B cell (primary cell): ENCODE results near the gene GRID1. TPM values are rescaled to one million over a fixed set of nuclear protein-coding genes. Genes with fewer than 3 reads are reported as not detected.

Experiments used
- ATAC-seq: fragments of 200-7000 bp; cut with Tn5 transposase; one replicate; pipeline ENCODE4 v1.10.0; 2021; ENCODE audit warnings: low read depth, mild to moderate bottlenecking, moderate number of reproducible peaks, moderate library complexity
- CTCF ChIA-PET: fragments of 350-600 bp; sonication (Branson Sonifier 250); formaldehyde crosslinking; loops from one replicate; lab custom pipeline; 2021; ENCODE audit warnings: antibody characterized with exemption, inconsistent platforms; lab: Charles Lee
- POLR2A ChIA-PET: fragments of 350-600 bp; sonication (Branson Sonifier 250); formaldehyde crosslinking; loops from one replicate; lab custom pipeline; 2021; ENCODE audit warnings: antibody characterized with exemption; lab: Charles Lee
- DNase-seq: peaks from one replicate; pipeline ENCODE4 v3.0.0; 2013
- H2AFZ ChIP-seq: 2 replicates; pipeline ENCODE4 v1.6.1; 2012; ENCODE audit warnings: mild to moderate bottlenecking, low read depth, low read length; ENCODE audit not compliant: insufficient read depth, poor library complexity, severe bottlenecking
- H3K27ac ChIP-seq, 2 donors: 1 replicate in 1 of 2; 2 replicates in 1 of 2; pipeline ENCODE4 v1.5.1; 2012 to 2013; ENCODE audit warnings: low read length in 2 of 2, mild to moderate bottlenecking in 2 of 2, moderate library complexity in 1 of 2
- H3K27me3 ChIP-seq, 4 experiments: fragments of 200-600 bp in 1 of 4; sonication (generic) in 1 of 4; replicated peaks in 1 of 4; 1 replicate in 2 of 4; 2 replicates in 2 of 4; pipeline versions ENCODE4 v1.6.1 to v1.7.0; 2013 to 2016; ENCODE audit warnings: low read length in 3 of 4, mild to moderate bottlenecking in 2 of 4, mixed read lengths in 1 of 4, moderate library complexity in 1 of 4; ENCODE audit not compliant: insufficient read depth in 4 of 4, control insufficient read depth in 3 of 4; ENCODE audit errors: control extremely low read depth in 1 of 4
- H3K36me3 ChIP-seq, 2 experiments: replicated peaks in 1 of 2; 1 replicate in 1 of 2; 2 replicates in 1 of 2; pipeline versions ENCODE4 v1.6.1 to v1.7.1; 2013; ENCODE audit warnings: low read length in 1 of 2; ENCODE audit not compliant: insufficient read depth in 2 of 2, control insufficient read depth in 1 of 2; ENCODE audit errors: control extremely low read depth in 1 of 2, extremely low read depth in 1 of 2
- H3K4me1 ChIP-seq, 2 donors: fragments of 200-600 bp in 1 of 2; sonication (generic) in 1 of 2; 1 replicate in 1 of 2; 2 replicates in 1 of 2; pipeline versions ENCODE4 v1.5.1 to v1.6.1; 2013 to 2017; ENCODE audit warnings: low read length in 2 of 2; ENCODE audit not compliant: control insufficient read depth in 2 of 2, insufficient read depth in 2 of 2
- H3K4me2 ChIP-seq: replicated peaks from 2 replicates; pipeline ENCODE3; 2012; ENCODE audit warnings: mild to moderate bottlenecking, low read depth, low read length; ENCODE audit not compliant: poor library complexity, severe bottlenecking
- H3K4me3 ChIP-seq, 5 experiments: fragments of 200-600 bp in 1 of 5; sonication (generic) in 1 of 5; 1 replicate in 3 of 5; 2 replicates in 2 of 5; pipeline versions ENCODE4 v1.5.1 to v1.7.0; 2011 to 2016; ENCODE audit warnings: low read length in 4 of 5, mild to moderate bottlenecking in 4 of 5, low read depth in 2 of 5, control low read depth in 1 of 5, moderate library complexity in 1 of 5; ENCODE audit not compliant: insufficient read depth in 1 of 5; ENCODE audit errors: control extremely low read depth in 1 of 5, extremely low read depth in 1 of 5
- H3K79me2 ChIP-seq: fragments of 200-600 bp; sonication (generic); one replicate; pipeline ENCODE4 v1.6.0; 2016; ENCODE audit warnings: low read length; ENCODE audit not compliant: control insufficient read depth, insufficient read depth
- H3K9ac ChIP-seq: fragments of 200-600 bp; sonication (generic); 2 replicates; pipeline ENCODE4 v1.6.1; 2017; ENCODE audit warnings: mild to moderate bottlenecking, low read length, moderate library complexity
- H3K9me3 ChIP-seq, 3 donors: one replicate each; pipeline versions ENCODE4 v1.6.1 to v1.7.1; 2013; ENCODE audit warnings: low read length in 2 of 3; ENCODE audit not compliant: control insufficient read depth in 2 of 3, insufficient read depth in 1 of 3; ENCODE audit errors: control extremely low read depth in 1 of 3
- H4K20me1 ChIP-seq: 2 replicates; pipeline ENCODE4 v1.6.0; 2012; ENCODE audit warnings: mild to moderate bottlenecking, low read length; ENCODE audit not compliant: insufficient read depth, control insufficient read depth, poor library complexity, severe bottlenecking
- H3K27ac Mint-ChIP-seq: one replicate; pipeline ENCODE4 v1.8.0; 2021; ENCODE audit warnings: mixed read lengths
- H3K27me3 Mint-ChIP-seq: one replicate; pipeline ENCODE4 v1.8.0; 2021; ENCODE audit warnings: mixed read lengths
- H3K4me1 Mint-ChIP-seq: one replicate; pipeline ENCODE4 v1.8.0; 2021; ENCODE audit warnings: mixed read lengths
- H3K4me3 Mint-ChIP-seq: one replicate; pipeline ENCODE4 v1.8.0; 2021; ENCODE audit warnings: mixed read lengths
- H3K9me3 Mint-ChIP-seq: one replicate; pipeline ENCODE4 v1.8.0; 2022; ENCODE audit warnings: mixed read lengths; ENCODE audit not compliant: insufficient read depth
- CTCF ChIP-seq: fragments of 200-600 bp; IDR thresholded peaks from one replicate; pipeline ENCODE4 v1.8.0; 2022; ENCODE audit warnings: antibody characterized with exemption, mild to moderate bottlenecking
- EZH2 ChIP-seq: IDR thresholded peaks from 2 replicates; pipeline ENCODE4 v1.6.1; 2012; ENCODE audit warnings: borderline replicate concordance, low read depth, mild to moderate bottlenecking, moderate library complexity, low read length; ENCODE audit not compliant: insufficient read depth, poor library complexity, severe bottlenecking
- WGBS: methylation state at CpG from one replicate; pipeline ENCODE4 v1.1.5; 2013; ENCODE audit warnings: missing lambda C conversion rate; ENCODE audit not compliant: insufficient coverage; 5-methylcytosine and 5-hydroxymethylcytosine counted together
- intact Hi-C: fragments of 100-400 bp; cut with micrococcal nuclease; formaldehyde crosslinking; loops from one replicate; pipeline ENCODE4 v1.10.0; 2022
- polyA plus RNA-seq: library from polyadenylated mRNA; depleted of rRNA; stranded (reverse); fragments of >200 nt; gene quantifications from 2 replicates; pipeline ENCODE4 v1.2.3, GENCODE V29; 2012
- total RNA-seq, 2 donors: library from RNA; stranded (reverse); fragments of 120-200 nt in 1 of 2; gene quantifications; 1 replicate in 1 of 2; 2 replicates in 1 of 2; pipeline versions ENCODE4 v1.2.3 to v1.2.4, GENCODE V29; 2013 to 2022

The GRID1 gene
- total and polyA plus RNA-seq, 2 donors (not counting 1 experiment from before 2014, with no cell fraction given): not detected

- peaks cover 10% of the 10 kb centered on the region for H3K4me1 Mint-ChIP-seq
- ChIA-PET POLR2A (no interaction called here), CTCF (interaction anchor here (1.5 kb wide), 1 partner anchor 16 kb away, joined by 4 read pairs; no protein-coding TSS in a partner anchor)
- Histone ChIP-seq H3K79me2 (no peaks in the 10 kb centered on the region), H3K9me3 (no peaks in the 10 kb centered on the region), H3K27me3 (no peaks in the 10 kb centered on the region), H3K4me3 (no peak overlapping the region), H3K4me2 (no peak overlapping the region), H4K20me1 (no peaks in the 10 kb centered on the region), H3K36me3 (no peaks in the 10 kb centered on the region), H3K27ac (no peak overlapping the region), H3K4me1 (peaks cover 0 to 10% of the 10 kb centered on the region in 2 donors), H2AFZ (no peak overlapping the region), H3K9ac (no peak overlapping the region)
- no peaks in the 10 kb centered on the region for H3K9me3 Mint-ChIP-seq
- intact Hi-C loops: no loop called here
- no peak overlapping the region for H3K4me3 Mint-ChIP-seq
- no peaks in the 10 kb centered on the region for H3K27me3 Mint-ChIP-seq
- TF ChIP-seq EZH2: no peak
- TF ChIP-seq CTCF: no peak
- H3K27ac Mint-ChIP-seq: no peak overlapping the region
- WGBS: 100% methylated on average over 2 of the region's 2 CpGs
- ATAC-seq: no peak
- DNase-seq: no peak
Measured at GRCh38 chr10:85614981-85615380, 751.6 kb downstream of the GRID1 start.

- peaks cover 10% of the 10 kb centered on the region for H3K4me1 Mint-ChIP-seq
Measured at GRCh38 chr10:85614566-85614965, 752.0 kb downstream of the GRID1 start.

More at GRCh38 chr10:85614566-85614965, 752.0 kb downstream of the GRID1 start:
- TF ChIP-seq EZH2 (no peak), CTCF (no peak)
- ChIA-PET CTCF (interaction anchor here (1.5 kb wide), 1 partner anchor 16 kb away, joined by 4 read pairs; no protein-coding TSS in a partner anchor), POLR2A (interaction anchor here (0.6 kb wide), 1 partner anchor 1269 kb away, joined by 4 read pairs; no protein-coding TSS in a partner anchor)
- Mint-ChIP-seq H3K9me3 (no peaks in the 10 kb centered on the region), H3K27ac (no peak overlapping the region), H3K4me3 (no peak overlapping the region), H3K27me3 (no peaks in the 10 kb centered on the region)
- WGBS: 100% methylated on average over 1 of the region's 2 CpGs
- Histone ChIP-seq H2AFZ (no peak overlapping the region), H3K9me3 (no peaks in the 10 kb centered on the region), H3K4me2 (no peak overlapping the region), H3K27ac (no peak overlapping the region), H4K20me1 (no peaks in the 10 kb centered on the region), H3K4me1 (peaks cover 0 to 10% of the 10 kb centered on the region in 2 donors), H3K9ac (no peak overlapping the region), H3K4me3 (no peak overlapping the region), H3K27me3 (no peaks in the 10 kb centered on the region), H3K36me3 (no peaks in the 10 kb centered on the region), H3K79me2 (no peaks in the 10 kb centered on the region)
- intact Hi-C loops: no loop called here
- no peak for ATAC-seq
- no peak for DNase-seq
